GM03348 (cell line): ENCODE data around the gene LRTM2.

Experiments used
- DNase-seq: peaks from one replicate; pipeline ENCODE4 v3.0.0; 2012; ENCODE audit warnings: low spot score

The LRTM2 gene

DNA sequence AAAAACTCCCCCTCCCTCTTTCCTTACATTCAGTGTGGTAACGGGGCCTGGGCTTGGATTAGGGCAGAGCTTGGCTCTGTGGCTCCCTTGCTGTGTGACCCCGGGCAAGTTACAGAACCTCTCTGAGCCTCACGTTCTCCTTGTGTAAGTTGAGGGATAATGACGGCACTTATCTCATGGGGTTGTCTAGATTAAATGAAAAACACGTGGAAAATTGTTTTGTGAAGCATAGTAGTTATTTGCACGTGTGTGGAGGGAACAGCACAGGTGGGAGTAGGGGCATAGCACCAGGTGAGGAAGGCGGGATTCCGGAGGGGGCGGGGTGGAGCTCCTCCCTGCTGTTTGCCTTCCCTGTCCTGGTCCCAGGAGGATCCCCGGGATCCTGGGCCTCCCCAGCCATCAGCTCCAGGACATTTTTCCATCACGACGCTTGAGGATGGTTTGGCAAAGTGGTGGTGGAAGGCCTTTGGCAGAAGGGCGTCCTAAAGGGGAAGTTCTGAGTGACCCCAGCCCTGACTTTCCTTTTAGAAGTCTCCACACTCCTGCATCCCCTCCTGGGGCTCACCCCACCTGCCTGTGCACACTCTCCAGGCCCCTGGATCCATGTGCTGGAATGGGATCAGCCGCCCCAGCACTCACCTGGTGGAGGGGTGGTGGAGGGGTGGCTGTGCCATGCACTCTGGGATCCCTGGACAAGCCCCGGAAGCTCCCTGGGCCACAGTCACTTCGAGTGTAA is 22.7 kb downstream of the LRTM2 start:
- DNase-seq = no peak

DNA sequence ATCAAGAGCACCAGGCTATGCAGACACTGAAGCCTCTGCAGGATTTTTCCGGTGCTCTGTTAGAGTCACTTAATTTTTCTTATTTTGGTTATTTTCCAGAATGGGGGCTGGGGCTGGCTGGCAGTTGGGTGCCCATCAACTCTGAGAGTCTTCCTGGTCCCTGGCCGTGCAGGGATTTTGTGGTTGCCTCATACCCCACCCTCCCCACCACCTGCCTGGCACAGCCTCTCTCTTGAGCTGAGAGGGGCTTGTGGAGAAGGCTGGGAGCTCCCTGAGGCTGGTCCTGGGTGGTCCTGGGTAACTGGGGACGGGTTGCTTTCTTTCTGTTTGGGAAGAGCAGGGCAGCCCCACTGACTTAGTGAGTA is 23.3 kb downstream of the LRTM2 start:
- no peak for DNase-seq

DNA sequence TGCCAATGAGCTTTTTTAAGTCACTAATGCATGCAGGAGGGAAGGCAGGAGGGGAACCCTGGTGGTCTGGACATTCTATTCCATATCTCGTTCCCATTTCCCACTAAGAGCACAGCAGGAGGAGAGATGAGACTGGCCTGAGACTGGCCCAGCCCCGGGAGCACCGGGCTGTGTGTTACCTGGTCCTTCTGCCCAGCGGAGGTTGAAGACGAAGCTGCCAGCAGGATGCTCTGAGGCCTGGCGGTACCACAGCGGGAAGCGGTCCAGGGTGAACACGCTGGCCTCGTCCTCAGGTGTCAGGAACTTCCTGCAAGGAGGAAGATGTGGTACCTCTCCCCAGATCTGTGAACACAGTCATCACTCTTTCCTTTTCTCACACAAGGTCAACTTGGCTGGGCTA is 23.9 kb downstream of the LRTM2 start:
- no peak for DNase-seq

DNA sequence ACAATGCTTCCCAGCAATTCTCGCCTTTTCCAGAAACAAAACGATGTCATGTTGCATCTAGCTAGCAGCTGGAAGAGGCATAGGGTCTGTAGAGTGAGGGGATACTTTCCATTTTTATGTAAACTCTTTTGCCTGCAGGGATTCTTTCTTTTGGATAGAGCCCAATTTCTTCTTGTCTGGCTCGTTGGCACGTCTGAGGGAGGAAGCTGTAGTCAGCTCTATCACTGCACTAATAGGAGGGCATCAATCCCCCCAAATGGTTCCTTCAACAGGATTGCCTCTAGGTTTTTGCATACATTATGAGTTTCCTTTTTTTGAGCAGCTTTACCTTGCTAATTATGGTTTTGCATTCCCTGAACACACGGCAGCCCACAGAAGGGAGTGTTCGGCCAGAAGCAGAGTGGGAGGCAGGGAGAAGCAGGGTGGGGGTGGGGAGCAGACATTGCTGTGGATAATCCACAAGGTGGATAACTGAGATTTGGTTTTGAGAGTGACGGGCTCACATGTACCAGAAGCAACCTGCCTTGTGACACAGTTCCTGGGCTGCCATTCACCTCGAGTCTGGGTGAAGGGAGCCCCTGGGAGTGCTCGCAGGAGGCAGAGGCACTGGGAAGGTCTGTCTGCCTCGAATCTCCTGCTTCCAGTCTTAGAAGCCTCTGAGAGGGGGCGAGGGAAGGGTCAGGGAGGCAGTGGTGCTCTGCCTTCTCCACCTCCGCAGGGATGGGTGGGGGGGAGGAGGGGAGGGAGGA is 24.5 kb downstream of the LRTM2 start:
- no peak for DNase-seq

DNA sequence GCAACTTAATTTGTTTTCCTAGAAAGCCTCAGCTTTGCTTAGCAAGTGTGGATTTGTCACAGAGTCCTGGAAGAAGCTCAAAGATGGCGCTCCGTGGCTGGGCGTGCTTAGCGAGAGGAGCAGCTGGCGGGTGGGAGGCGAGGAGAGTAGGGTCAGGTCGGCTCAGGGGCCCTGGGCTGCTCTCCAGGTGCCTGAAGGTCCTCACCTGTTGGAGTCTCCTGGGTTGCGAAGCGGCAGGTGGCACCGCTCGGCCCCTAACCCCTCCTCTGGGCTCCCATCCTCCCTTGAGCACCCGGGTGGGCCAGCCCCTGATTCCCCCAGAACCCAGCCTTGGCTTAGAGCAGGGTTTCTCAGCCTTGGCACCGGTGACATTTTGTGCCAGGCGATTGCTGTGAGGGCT is 25.1 kb downstream of the LRTM2 start:
- DNase-seq = no peak

DNA sequence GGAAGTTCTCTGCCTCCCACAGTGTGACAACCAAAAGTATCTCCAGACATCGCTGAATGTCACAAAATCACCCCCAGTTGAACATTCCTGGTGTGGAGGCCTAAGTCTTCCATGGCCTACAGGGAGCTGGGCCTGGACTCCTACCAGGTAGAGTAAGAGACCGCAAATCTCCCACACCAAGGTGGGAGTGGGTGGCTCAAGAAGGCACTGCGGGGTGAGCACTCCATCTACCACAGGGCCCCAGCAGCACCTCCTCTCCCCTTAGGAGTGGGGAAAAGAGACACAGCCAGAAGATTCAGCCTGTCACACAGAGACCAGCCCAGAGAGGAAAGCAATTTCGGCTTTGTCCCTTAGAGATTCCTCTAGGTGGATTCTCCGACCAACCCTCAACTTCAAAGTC is 25.5 kb downstream of the LRTM2 start:
- no peak for DNase-seq

DNA sequence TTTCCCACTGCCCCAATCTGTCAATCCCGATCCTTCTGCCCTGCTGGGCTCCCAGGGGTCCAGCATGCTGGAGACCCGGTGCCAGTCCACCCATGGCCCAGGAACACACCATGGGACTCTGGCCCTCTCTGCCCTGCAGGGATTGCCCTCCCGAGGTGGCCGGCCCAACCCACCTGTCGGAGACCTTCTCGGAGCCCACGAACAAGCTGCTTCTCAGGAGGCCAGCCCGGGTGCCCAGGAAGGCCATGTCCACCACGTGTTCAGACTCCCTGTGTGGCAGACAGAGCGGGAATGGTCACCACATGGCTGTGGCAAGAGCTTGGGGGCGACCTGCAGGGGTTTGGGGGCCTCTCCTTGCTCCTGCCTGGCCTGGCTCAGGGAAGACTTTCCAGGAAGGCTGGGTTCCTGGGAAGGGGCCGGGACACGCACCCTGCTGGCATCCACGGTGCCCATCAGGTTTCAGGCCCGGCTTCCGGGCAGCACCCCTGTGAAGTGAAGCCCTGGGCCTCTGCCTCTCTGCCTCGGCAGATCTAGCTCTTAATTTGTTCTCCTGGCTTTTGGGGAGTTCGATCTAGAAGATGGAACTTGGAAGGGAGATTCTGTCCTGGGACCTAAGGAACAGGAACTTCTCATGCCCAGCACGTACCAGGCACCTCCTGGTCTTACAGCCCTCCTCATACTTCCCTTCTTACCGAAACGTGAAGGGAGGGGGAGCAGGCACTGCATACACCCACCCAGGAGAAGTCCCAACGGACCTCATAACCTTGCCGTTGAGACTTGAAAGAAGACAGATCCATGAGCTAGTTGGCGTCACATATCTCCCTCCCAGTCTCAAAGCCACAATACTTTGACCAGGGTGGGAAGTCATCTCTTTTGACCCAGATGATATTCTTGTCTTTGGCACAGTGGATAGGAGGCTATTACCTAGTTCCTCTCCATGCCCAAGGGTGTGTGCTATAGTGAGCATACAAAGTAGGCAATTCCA is 26.3 kb downstream of the LRTM2 start:
- DNase-seq = no peak

DNA sequence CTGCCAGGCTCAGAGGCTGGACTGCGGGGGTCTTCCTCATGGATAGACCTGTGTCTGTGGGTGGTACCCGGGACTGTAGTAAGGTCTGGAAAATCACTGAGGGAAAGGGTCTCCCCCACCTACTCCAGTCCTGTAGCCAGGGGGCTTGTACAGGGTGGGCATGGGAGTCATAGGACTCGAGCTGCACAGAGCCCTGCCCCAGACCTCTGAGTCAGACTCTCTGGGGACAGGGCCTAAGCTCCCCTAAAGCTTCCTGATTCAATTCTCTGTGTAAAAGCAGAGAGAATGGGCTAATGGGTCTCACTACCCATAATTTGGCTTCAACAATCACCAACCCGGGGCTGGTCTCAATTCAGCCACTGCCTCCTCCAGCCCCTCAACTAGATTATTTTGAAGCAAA is 27.0 kb downstream of the LRTM2 start:
- DNase-seq = no peak

DNA sequence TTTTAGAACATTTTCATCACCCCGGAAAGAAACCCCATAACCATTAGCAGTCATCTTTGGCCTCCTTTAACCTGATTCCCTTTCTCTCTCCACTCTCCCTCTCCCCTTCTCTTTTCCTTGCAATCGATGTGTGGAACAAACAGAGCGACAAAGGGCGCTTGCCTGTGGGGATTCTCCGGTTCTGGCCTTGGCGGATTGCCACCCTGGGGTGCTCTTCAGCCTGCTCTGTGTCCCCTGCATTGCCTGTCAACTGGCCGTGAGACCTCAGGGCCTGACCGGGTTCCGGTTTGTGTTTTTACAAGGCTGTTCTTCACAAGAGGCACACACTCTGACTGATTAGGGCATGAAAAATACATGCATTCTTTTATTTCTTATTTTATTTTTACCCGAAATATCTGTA is 27.8 kb downstream of the LRTM2 start:
- DNase-seq = no peak

DNA sequence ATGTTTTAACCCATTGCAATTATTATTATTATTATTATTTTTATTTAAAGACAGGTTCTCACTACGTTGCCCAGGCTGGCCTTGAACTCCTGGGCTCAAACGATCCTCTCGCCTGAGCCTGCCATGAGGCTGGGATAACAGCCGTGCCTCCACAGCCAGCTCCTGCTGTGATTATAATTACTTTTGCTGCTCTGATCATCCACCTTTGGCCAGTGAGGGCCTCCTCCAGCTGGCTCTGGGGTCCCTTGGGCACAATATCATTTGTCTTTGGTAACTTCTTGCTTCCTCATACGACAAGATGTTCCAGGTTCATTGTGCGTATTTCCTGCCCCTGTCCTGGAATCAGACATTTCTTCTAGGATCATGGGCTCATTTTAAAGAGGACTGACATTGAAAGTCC is 28.4 kb downstream of the LRTM2 start:
- no peak for DNase-seq

DNA sequence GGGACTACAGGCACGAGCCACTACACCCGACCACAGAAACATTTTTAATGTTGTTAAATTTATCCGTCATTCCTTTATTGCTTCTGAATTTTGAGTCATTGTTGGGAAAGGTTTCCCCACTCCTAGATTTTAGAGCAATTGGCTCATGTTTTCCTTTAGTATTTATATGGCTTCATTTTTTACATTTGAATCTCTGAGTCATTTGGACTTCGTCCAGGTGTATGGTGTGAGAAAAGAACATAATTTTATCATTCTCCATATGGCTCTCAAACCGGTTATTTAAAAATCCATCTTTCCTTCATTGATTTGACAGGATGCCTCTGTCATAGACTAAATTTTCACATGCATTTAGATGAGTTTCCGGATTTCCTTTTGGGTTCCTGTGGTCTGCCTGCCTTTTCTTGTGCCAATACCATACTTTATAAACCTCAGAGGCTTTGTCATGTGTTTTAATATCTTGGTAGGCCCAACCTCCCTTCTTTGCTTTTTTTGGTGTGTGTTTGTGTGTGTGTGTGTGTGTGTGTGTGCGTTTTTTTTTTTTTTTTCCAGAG is 30.9 kb downstream of the LRTM2 start:
- peak; percentile 48 for DNase-seq

DNA sequence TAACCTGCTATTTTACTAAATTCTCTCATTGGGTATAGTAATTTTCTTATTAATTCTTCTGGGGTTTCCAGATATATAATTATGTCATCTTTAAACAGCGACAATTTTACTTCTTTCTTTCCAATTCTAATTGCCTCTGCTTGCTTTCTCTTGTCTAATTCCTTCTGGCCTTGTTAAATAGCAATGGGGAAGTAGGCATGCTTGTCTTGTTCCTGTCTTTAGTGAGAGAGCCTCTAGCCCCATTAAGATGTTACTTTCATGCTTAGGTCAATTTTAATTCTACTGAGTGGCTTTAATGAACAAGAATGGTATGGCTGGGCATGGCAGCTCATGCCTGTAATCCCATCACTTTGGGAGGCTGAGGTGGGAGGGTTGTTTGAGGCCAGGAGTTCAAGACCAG is 31.7 kb downstream of the LRTM2 start:
- DNase-seq = no peak

DNA sequence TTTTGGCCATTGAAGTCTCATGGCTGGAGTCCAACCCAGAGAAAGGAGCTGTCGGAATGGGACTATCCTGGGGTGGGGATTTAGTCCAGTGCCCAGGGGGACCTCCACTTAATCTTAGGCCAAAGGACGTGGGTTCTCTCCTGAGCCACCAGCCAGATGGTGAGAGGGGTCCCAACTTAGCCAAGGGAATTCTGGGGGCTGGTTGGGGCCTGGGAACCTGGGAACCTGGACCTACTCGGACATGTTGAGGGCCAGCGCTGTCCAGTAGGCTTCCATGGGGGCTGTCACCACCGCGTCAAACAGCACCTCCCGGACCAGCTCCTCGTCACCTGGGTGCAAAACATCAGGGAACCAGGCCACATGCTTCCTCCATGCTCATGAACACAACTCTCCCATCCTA is 33.4 kb downstream of the LRTM2 start:
- no peak for DNase-seq

DNA sequence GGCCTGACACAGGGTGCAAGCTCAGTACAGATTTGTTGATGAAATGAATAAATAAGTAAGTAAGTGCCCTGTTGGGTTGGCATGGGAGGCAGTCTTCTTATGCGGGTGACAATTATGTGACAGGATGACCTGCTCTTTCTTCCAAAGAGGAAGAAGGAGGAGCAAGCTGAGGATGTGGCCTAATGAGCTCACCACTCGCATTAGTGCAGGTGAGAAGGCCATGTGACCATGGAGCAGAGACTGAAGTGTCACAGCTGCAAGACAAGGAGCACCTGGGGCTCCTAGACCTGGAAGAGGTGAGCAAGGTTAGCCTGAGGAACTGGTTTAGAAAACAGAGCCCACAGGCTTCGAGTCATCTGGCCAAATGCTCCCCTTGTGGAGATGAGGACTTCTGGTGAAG is 34.9 kb downstream of the LRTM2 start:
- DNase-seq = no peak

DNA sequence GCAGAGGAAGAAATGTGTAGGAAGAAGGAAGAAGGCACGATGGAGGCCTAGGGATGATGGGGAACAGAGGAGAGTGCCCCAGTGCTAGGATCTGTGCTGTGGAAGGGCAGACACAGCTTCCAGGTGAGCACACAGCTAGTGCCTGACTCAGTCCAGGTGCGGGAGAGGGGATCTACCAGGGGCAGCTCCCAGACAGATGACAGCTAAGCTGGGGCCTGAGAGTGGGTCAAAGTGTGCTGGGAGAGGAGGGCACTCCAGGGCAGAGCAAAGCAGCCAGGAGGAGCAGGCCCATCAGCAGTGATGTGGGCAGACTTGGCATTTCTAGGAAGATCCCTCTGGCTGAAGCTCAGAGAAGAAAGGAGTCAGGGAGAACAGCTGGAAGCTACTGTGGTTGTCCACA is 36.7 kb downstream of the LRTM2 start:
- no peak for DNase-seq

DNA sequence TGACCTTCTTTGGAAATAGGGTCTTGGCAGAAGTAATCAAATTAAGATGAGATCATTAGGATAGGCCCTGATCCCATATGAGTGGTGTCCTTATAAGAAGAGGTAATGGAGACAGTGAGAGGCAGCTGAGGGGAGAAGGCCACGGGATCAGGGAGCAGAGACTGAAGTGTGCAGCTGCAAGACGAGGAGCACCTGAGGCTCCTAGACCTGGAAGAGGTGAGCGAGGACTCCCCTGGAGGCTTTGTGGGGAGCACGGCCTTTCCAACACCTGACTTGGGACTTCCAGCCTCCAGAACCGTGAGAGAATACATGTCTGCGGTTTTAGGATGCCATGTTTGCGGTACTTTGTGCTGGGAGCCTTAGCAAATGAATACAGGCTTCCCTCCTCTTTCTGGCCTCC is 37.5 kb downstream of the LRTM2 start:
- DNase-seq = no peak

DNA sequence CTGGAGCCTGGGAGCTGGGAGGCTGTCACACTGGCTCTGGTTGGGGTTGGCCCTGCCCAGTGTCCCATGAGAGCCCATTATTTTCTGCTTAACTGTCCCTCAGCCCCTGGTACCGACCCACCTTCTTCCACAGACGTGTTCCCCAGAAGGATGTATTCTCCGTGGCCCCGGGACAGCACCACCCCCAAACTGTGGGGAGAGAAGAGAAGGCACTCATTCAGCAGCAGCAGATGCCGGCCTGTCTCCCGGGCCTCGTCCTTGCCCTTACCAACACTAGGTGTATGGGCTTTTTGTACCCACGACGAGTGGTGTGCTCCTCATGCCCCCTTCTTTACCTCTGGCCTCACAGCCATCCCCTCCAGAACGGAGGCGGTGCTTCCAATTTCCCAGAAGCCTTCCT is 38.1 kb downstream of the LRTM2 start:
- DNase-seq = no peak

DNA sequence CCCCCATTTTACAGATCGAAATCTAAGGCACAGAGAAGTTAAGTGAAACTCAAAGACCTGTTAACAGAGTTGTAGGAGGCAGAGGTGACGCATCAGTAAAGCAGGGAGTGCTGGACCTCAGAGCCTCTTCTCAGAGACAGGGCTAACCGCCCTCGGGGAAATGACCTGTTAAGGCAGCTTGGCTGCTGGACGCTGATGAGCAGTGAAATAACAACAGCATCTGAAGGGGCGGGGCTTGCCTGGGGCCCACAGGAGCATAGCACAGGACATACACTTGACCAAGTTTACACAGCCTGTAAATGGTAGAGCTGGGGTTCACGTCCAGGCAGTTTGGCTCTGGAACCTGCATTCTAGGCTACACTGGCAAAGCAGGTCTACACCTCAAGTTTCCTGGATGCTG is 39.3 kb downstream of the LRTM2 start:
- DNase-seq = no peak

DNA sequence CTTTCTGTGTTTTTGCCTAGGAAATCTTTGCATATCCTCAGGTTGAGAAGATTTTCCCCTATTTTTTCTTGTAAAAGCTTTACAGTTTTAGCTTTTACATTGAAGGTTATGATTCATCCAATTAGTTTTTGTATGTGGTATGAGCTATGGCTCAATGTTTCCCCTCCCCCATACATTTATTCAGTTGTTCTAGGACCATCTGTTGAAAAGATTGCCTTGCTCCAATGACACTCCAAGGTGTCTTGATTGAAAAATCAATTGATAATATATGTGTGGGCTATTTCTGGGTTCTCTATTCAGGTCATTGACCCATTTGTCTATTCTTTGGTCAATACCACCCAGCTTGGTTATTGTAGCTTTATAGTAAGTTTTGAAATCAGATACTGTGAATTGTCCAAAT is 42.6 kb downstream of the LRTM2 start:
- DNase-seq = no peak

DNA sequence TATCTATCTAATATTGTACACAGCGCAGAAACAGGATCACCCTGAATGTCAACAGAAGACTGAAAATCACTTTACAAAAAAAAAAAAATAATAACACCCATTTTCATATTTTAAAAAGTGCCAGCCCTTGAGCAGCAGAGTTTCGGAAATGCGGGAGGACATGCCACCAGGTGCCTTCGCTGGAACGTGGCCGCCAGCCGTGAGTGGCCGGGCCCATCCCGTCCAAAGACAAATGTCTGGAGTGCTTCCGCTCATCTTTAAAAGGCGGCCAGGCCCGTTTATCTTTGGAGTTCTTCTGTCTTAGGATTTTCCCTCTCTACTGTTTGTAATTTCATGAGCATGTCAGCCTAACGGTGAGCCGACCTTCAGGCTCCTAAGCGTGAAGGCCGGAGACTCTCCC is 43.5 kb downstream of the LRTM2 start:
- no peak for DNase-seq

DNA sequence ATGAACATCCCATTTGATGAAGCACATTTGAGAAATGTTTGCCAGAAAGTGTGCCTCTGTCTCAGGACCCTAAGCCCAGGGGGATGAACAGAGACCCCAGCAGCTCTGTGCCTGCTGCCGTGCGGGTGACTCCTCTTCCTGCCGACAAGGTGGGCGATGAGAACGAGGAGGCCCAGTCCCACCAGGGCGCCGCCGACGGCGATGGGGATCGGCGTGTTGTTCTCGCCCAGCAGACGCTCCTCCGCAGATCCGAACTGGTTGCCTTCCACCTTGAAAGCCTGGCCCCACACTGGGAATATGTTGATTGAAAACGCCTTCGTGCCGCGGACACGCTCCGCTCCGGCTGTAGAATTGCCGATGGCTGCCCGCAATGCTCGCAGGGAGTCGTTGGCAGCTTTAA is 44.1 kb downstream of the LRTM2 start:
- DNase-seq = no peak

DNA sequence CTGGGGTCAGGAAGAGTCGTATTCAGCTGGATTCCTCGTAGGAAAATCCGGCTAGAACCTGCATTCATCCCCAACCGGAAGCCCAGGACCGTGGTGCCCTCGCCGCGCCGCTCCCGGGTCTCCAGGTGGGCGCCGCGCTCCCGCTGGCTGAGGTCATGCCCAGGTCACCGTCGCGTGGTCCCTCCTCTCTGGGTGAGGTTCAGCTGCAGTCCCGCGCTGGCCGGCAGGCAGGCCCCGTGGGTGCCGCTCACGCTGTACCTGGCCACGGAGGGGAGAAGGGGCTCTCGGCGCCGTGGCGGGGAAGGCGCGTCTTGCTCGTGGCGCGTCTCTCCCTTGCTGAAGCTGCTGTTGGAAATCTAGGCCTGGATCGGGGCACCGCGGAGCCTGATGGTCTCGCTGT is 44.5 kb downstream of the LRTM2 start:
- no peak for DNase-seq
